ENCODE measurements around the gene WNK1.

The WNK1 gene

GRCh38 chr12:737122-737739 lies 15.1 kb upstream of the WNK1 start (continued):
- TF ChIP-seq ZNF488 (tag by site-specific recombination; IDR thresholded peaks at IDR 0.05): no peak
- TF ChIP-seq ZNF155 (tag by site-specific recombination; IDR thresholded peaks at IDR 0.05): no peak
- TF ChIP-seq ZBTB8A (tag by site-specific recombination; IDR thresholded peaks at IDR 0.05): no peak

GRCh38 chr12:738712-739111 lies 13.7 kb upstream of the WNK1 start:
- POLR2A ChIA-PET: no interaction called here

GRCh38 chr12:739349-739748 lies 13.0 kb upstream of the WNK1 start:
- POLR2A ChIA-PET: no interaction called here
- no peaks in the 10 kb centered on the region for H3K36me3 ChIP-seq (ENCODE audit: control insufficient read depth in 2 of 2, insufficient read depth in 1 of 2, low read length in 2 of 2)
- CTCF ChIA-PET: interaction anchor here (0.7 to 2.4 kb wide), 3 partner anchors 27 to 163 kb away, joined by 3 to 7 read pairs (median 3); no protein-coding TSS in a partner anchor
- H3K9me3 ChIP-seq (ENCODE audit: control insufficient read depth, insufficient read depth, low read depth, low read length): no peaks in the 10 kb centered on the region
- H3K27ac ChIP-seq (ENCODE audit: extremely low read depth, low read depth, low read length): no peak overlapping the region
- no peaks in the 10 kb centered on the region for H3K4me1 ChIP-seq (ENCODE audit: control insufficient read depth, insufficient read depth, low read length)
- H3K4me3 ChIP-seq (ENCODE audit: low read depth, low read length): no peak overlapping the region
- TF ChIP-seq ZBTB44 (tag by site-specific recombination; IDR thresholded peaks at IDR 0.05): no peak
- TF ChIP-seq ZNF529 (tag by site-specific recombination; IDR thresholded peaks at IDR 0.05; ENCODE audit: insufficient replicate concordance): no peak
- no peak for TF ChIP-seq ZNF48 (tag by site-specific recombination; IDR thresholded peaks at IDR 0.05)
- no peak for TF ChIP-seq ZNF202 (tag by site-specific recombination; IDR thresholded peaks at IDR 0.05; ENCODE audit: borderline replicate concordance)
- TF ChIP-seq ZBTB49 (tag by site-specific recombination; IDR thresholded peaks at IDR 0.05; ENCODE audit: low read depth): no peak
- TF ChIP-seq ZNF112 (tag by site-specific recombination; IDR thresholded peaks at IDR 0.05): no peak
- TF ChIP-seq ZNF416 (tag by site-specific recombination; IDR thresholded peaks at IDR 0.05): no peak

More at GRCh38 chr12:738712-739111, 13.7 kb upstream of the WNK1 start:
- no peak overlapping the region for H3K27ac ChIP-seq (ENCODE audit: extremely low read depth, low read depth, low read length)
- CTCF ChIA-PET: interaction anchor here (0.7 to 2.4 kb wide), 5 partner anchors 12 to 162 kb away, joined by 3 to 7 read pairs (median 3); no protein-coding TSS in a partner anchor
- no peak for TF ChIP-seq ZNF132 (tag by site-specific recombination; IDR thresholded peaks at IDR 0.05; ENCODE audit: borderline replicate concordance)
- TF ChIP-seq HOXD13 (CRISPR knock-in tag; IDR thresholded peaks at IDR 0.05; ENCODE audit: borderline replicate concordance): no peak
- TF ChIP-seq ZNF544 (tag by site-specific recombination; IDR thresholded peaks at IDR 0.05): no peak
- TF ChIP-seq ZNF404 (tag by site-specific recombination; IDR thresholded peaks at IDR 0.05): no peak
- TF ChIP-seq ZBTB11 (tag by site-specific recombination; conservative IDR thresholded peaks at IDR 0.05; ENCODE audit: low read depth): no peak
- no peak for TF ChIP-seq MYNN (tag by site-specific recombination; IDR thresholded peaks at IDR 0.05; ENCODE audit: borderline replicate concordance)
- no peak for TF ChIP-seq TRIM28 (IDR thresholded peaks at IDR 0.05; ENCODE audit: borderline replicate concordance, low read length)
- TF ChIP-seq GFI1B (tag by site-specific recombination; IDR thresholded peaks at IDR 0.05): no peak
- no peak for TF ChIP-seq ZSCAN18 (tag by site-specific recombination; IDR thresholded peaks at IDR 0.05)
- no peak for TF ChIP-seq ZNF580 (tag by site-specific recombination; IDR thresholded peaks at IDR 0.05)
- H3K9me3 ChIP-seq (ENCODE audit: control insufficient read depth, insufficient read depth, low read depth, low read length): no peaks in the 10 kb centered on the region
- no peaks in the 10 kb centered on the region for H3K36me3 ChIP-seq (ENCODE audit: control insufficient read depth in 2 of 2, insufficient read depth in 1 of 2, low read length in 2 of 2)
- no peaks in the 10 kb centered on the region for H3K4me1 ChIP-seq (ENCODE audit: control insufficient read depth, insufficient read depth, low read length)
- no peak overlapping the region for H3K4me3 ChIP-seq (ENCODE audit: low read depth, low read length)

Measured in HEK293 (cell line).